Panc1 (cell line): Measurements from ENCODE around the gene EBP.

Experiments
- CTCF ChIP-seq: fragments of 450-650 bp; IDR thresholded peaks from 2 replicates; pipeline ENCODE4 v1.5.1; 2017; ENCODE audit warnings: mild to moderate bottlenecking
- POLR2AphosphoS5 ChIP-seq: IDR thresholded peaks from 2 replicates; pipeline ENCODE4 v1.6.1; 2012; ENCODE audit warnings: mild to moderate bottlenecking, low read depth, low read length, moderate library complexity
- SIN3A ChIP-seq: IDR thresholded peaks from 2 replicates; pipeline ENCODE4 v1.6.1; 2012; ENCODE audit warnings: low read depth, mild to moderate bottlenecking, low read length, moderate library complexity, borderline replicate concordance; ENCODE audit not compliant: insufficient read depth
- TCF7L2 ChIP-seq: IDR thresholded peaks from 2 replicates; pipeline ENCODE4 v1.6.1; 2011; ENCODE audit warnings: mild to moderate bottlenecking, low read depth, low read length, inconsistent platforms
- TF ChIP-seq, protein P1 (sequence below), 2 experiments: IDR thresholded peaks; 2 replicates each; pipeline ENCODE4 v1.6.1; 2011 to 2012; ENCODE audit warnings: low read depth in 2 of 2, control low read depth in 1 of 2, low read length in 1 of 2, mild to moderate bottlenecking in 1 of 2, moderate library complexity in 1 of 2; ENCODE audit not compliant: insufficient read depth in 1 of 2

DNA sequence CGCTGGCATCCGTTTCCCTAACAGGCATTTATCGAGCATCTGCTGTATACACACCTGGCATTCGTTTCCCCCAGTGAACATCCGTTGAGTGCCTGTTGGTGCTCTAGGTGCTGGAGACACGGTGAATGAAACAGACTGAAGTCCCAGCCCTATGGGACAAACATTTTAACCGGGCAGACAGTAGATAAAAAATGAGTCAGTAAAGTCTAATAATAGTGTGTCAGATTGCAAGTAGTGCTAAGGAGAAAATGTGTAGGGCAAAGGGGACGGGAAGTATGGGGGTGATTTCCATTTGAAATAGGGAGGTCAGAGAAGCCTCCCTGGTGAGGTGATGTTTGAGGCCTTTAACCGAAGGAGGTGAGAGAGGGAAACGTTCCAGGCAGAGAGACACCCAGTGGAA lies 5.3 kb upstream of the EBP start:
- TF ChIP-seq, protein P1, sequence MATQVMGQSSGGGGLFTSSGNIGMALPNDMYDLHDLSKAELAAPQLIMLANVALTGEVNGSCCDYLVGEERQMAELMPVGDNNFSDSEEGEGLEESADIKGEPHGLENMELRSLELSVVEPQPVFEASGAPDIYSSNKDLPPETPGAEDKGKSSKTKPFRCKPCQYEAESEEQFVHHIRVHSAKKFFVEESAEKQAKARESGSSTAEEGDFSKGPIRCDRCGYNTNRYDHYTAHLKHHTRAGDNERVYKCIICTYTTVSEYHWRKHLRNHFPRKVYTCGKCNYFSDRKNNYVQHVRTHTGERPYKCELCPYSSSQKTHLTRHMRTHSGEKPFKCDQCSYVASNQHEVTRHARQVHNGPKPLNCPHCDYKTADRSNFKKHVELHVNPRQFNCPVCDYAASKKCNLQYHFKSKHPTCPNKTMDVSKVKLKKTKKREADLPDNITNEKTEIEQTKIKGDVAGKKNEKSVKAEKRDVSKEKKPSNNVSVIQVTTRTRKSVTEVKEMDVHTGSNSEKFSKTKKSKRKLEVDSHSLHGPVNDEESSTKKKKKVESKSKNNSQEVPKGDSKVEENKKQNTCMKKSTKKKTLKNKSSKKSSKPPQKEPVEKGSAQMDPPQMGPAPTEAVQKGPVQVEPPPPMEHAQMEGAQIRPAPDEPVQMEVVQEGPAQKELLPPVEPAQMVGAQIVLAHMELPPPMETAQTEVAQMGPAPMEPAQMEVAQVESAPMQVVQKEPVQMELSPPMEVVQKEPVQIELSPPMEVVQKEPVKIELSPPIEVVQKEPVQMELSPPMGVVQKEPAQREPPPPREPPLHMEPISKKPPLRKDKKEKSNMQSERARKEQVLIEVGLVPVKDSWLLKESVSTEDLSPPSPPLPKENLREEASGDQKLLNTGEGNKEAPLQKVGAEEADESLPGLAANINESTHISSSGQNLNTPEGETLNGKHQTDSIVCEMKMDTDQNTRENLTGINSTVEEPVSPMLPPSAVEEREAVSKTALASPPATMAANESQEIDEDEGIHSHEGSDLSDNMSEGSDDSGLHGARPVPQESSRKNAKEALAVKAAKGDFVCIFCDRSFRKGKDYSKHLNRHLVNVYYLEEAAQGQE (IDR thresholded peaks at IDR 0.05; ENCODE audit: insufficient read depth in 1 of 2, low read depth in 2 of 2, low read length in 1 of 2), result no peak
- TF ChIP-seq POLR2AphosphoS5, result no peak
- TF ChIP-seq CTCF, result no peak
- TF ChIP-seq SIN3A, result no peak
- no peak for TF ChIP-seq TCF7L2
